Neuronal stem cell (in vitro differentiated cells): Measurements from ENCODE around the gene TOMT.
"Not testable (repeated sequence)": the region's sequence is repeated elsewhere in the genome, so short reads cannot be mapped to it uniquely, and the experiment has no call there.

Source experiments
- DNase-seq: peaks from one replicate; pipeline ENCODE4 v3.0.0-alpha.2; 2013; ENCODE audit warnings: low spot score
- H2AFZ ChIP-seq: one replicate; pipeline ENCODE4 v1.6.1; 2013; ENCODE audit warnings: mild to moderate bottlenecking, low read length, inconsistent platforms
- H2AK5ac ChIP-seq: 2 replicates; pipeline ENCODE4 v1.6.1; 2013; ENCODE audit warnings: low read depth, mild to moderate bottlenecking, inconsistent platforms, low read length, moderate library complexity, mixed read lengths
- H2BK120ac ChIP-seq: 2 replicates; pipeline ENCODE4 v1.6.1; 2013; ENCODE audit warnings: low read depth, mild to moderate bottlenecking, inconsistent platforms, low read length, moderate library complexity, mixed read lengths
- H2BK12ac ChIP-seq: one replicate; pipeline ENCODE4 v1.6.1; 2013; ENCODE audit warnings: low read length, inconsistent platforms
- H2BK15ac ChIP-seq: 2 replicates; pipeline ENCODE4 v1.6.1; 2013; ENCODE audit warnings: mild to moderate bottlenecking, low read length, inconsistent platforms, mixed read lengths
- H2BK5ac ChIP-seq: one replicate; pipeline ENCODE4 v1.6.1; 2013; ENCODE audit warnings: inconsistent platforms, mild to moderate bottlenecking, low read length, moderate library complexity
- H3K14ac ChIP-seq: one replicate; pipeline ENCODE4 v1.6.1; 2013; ENCODE audit warnings: low read length, inconsistent platforms
- H3K18ac ChIP-seq: 2 replicates; pipeline ENCODE4 v1.6.1; 2013; ENCODE audit warnings: low read length, inconsistent platforms
- H3K23ac ChIP-seq: 2 replicates; pipeline ENCODE4 v1.6.1; 2013; ENCODE audit warnings: low read depth, mild to moderate bottlenecking, mixed read lengths, low read length, inconsistent platforms; ENCODE audit not compliant: poor library complexity
- H3K27ac ChIP-seq: replicated peaks from 3 replicates; pipeline ENCODE4 v1.5.1; 2013; ENCODE audit warnings: low read length, inconsistent platforms
- H3K27me3 ChIP-seq, 3 experiments: 2 replicates each; pipeline ENCODE4 v1.6.1; 2013; ENCODE audit warnings: low read length in 3 of 3, mild to moderate bottlenecking in 2 of 3, inconsistent platforms in 1 of 3, low read depth in 1 of 3, mixed read lengths in 1 of 3, moderate library complexity in 1 of 3; ENCODE audit not compliant: control insufficient read depth in 3 of 3, insufficient read depth in 3 of 3
- H3K36me3 ChIP-seq, 2 donors: replicated peaks in 1 of 2; 2 replicates each; pipeline ENCODE4 v1.6.1; 2013; ENCODE audit warnings: low read length in 2 of 2; ENCODE audit not compliant: control insufficient read depth in 2 of 2, insufficient read depth in 2 of 2
- H3K4ac ChIP-seq: 2 replicates; pipeline ENCODE4 v1.6.1; 2013; ENCODE audit warnings: inconsistent platforms, mild to moderate bottlenecking, low read length, moderate library complexity
- H3K4me1 ChIP-seq, 2 donors: 1 replicate in 1 of 2; 2 replicates in 1 of 2; pipeline ENCODE4 v1.6.1; 2013; ENCODE audit warnings: low read length in 2 of 2, low read depth in 1 of 2; ENCODE audit not compliant: control insufficient read depth in 2 of 2, insufficient read depth in 1 of 2
- H3K4me2 ChIP-seq: one replicate; pipeline ENCODE4 v1.6.1; 2013; ENCODE audit warnings: mild to moderate bottlenecking, low read length, inconsistent platforms; ENCODE audit not compliant: insufficient read depth, poor library complexity, severe bottlenecking
- H3K4me3 ChIP-seq, 2 donors: 2 replicates each; pipeline ENCODE4 v1.5.1; 2013; ENCODE audit warnings: low read length in 2 of 2, mild to moderate bottlenecking in 2 of 2, inconsistent platforms in 1 of 2, moderate library complexity in 1 of 2
- H3K79me1 ChIP-seq: one replicate; pipeline ENCODE4 v1.6.1; 2013; ENCODE audit warnings: low read depth, mild to moderate bottlenecking, inconsistent platforms, low read length, moderate library complexity
- H3K9ac ChIP-seq: one replicate; pipeline ENCODE4 v1.6.1; 2013; ENCODE audit warnings: mild to moderate bottlenecking, low read depth, low read length, inconsistent platforms; ENCODE audit not compliant: poor library complexity
- H3K9me3 ChIP-seq, 2 donors: replicated peaks in 1 of 2; 2 replicates each; pipeline versions ENCODE3 to v1.6.1; 2013; ENCODE audit warnings: low read length in 2 of 2, mild to moderate bottlenecking in 2 of 2, inconsistent platforms in 1 of 2, low read depth in 1 of 2, mixed read lengths in 1 of 2, moderate library complexity in 1 of 2; ENCODE audit not compliant: control insufficient read depth in 2 of 2, insufficient read depth in 1 of 2
- H4K8ac ChIP-seq: one replicate; pipeline ENCODE4 v1.6.1; 2013; ENCODE audit warnings: low read depth, mild to moderate bottlenecking, inconsistent platforms, low read length, moderate library complexity
- H4K91ac ChIP-seq: one replicate; pipeline ENCODE4 v1.6.1; 2013; ENCODE audit warnings: low read length, low read depth, mild to moderate bottlenecking, inconsistent platforms; ENCODE audit not compliant: poor library complexity
- WGBS, 2 donors: extraction: QIAGEN DNeasy Blood & Tissue Kit; methylation state at CpG; one replicate each; pipeline ENCODE4 v1.1.7; 2013; ENCODE audit warnings: missing lambda C conversion rate in 2 of 2, mixed read lengths in 1 of 2; ENCODE audit not compliant: insufficient read length in 2 of 2, insufficient replicate concordance in 1 of 2; ENCODE audit errors: extremely low coverage in 2 of 2; 5-methylcytosine and 5-hydroxymethylcytosine counted together

Gene TOMT

GRCh38 chr11:72146625-72147024, 40.9 kb downstream of the TOMT start:
- Histone ChIP-seq H2BK5ac (no peak overlapping the region), H3K4me2 (no peak overlapping the region), H2AK5ac (no peak overlapping the region), H4K91ac (no peak overlapping the region), H2BK15ac (no peak overlapping the region), H3K4ac (no peak overlapping the region), H3K36me3 (no peaks in the 10 kb centered on the region), H3K18ac (no peak overlapping the region), H3K27me3 (no peaks in the 10 kb centered on the region), H4K8ac (no peak overlapping the region), H3K4me1 (no peaks in the 10 kb centered on the region), H3K23ac (no peak overlapping the region), H3K9ac (no peak overlapping the region), H3K4me3 (no peak overlapping the region), H2BK12ac (no peak overlapping the region), H3K9me3 (no peaks in the 10 kb centered on the region), H3K14ac (no peak overlapping the region), H2AFZ (peak overlapping the region; percentile 42), H3K27ac (no peak overlapping the region), H2BK120ac (no peak overlapping the region), H3K79me1 (no peaks in the 10 kb centered on the region)
- no peak for DNase-seq
- no CpG with 5 or more reads among the region's 2 CpGs for WGBS, 2 donors

GRCh38 chr11:72150882-72151281, 45.2 kb downstream of the TOMT start:
- no peak overlapping the region for H3K9ac ChIP-seq
- no peak for DNase-seq
- no peak overlapping the region for H3K14ac ChIP-seq
- no peak overlapping the region for H3K27ac ChIP-seq
- H4K8ac ChIP-seq: no peak overlapping the region
- no peak overlapping the region for H4K91ac ChIP-seq
- H3K23ac ChIP-seq: no peak overlapping the region
- no peaks in the 10 kb centered on the region for H3K4me1 ChIP-seq
- H3K4me2 ChIP-seq: no peak overlapping the region
- no peaks in the 10 kb centered on the region for H3K36me3 ChIP-seq
- no peak overlapping the region for H3K4me3 ChIP-seq
- WGBS, 2 donors: no CpG with 5 or more reads among the region's 4 CpGs
- no peaks in the 10 kb centered on the region for H3K9me3 ChIP-seq
- H2BK15ac ChIP-seq: no peak overlapping the region
- H2BK120ac ChIP-seq: no peak overlapping the region
- H3K18ac ChIP-seq: no peak overlapping the region
- H2AFZ ChIP-seq: no peak overlapping the region
- H3K79me1 ChIP-seq: no peaks in the 10 kb centered on the region
- H2AK5ac ChIP-seq: no peak overlapping the region
- H3K4ac ChIP-seq: no peak overlapping the region
- no peak overlapping the region for H2BK12ac ChIP-seq
- H3K27me3 ChIP-seq: no peaks in the 10 kb centered on the region
- no peak overlapping the region for H2BK5ac ChIP-seq

GRCh38 chr11:72153874-72154273, 48.1 kb downstream of the TOMT start:
- not testable (repeated sequence) for H3K9ac ChIP-seq, H3K23ac ChIP-seq, H2AK5ac ChIP-seq, H3K9me3 ChIP-seq, H3K27me3 ChIP-seq, H4K91ac ChIP-seq, H2AFZ ChIP-seq, DNase-seq, H2BK5ac ChIP-seq, H3K36me3 ChIP-seq, H3K27ac ChIP-seq, H3K4me3 ChIP-seq, H3K18ac ChIP-seq, H2BK15ac ChIP-seq, H2BK120ac ChIP-seq, H3K4ac ChIP-seq, H3K14ac ChIP-seq, H3K4me2 ChIP-seq, H4K8ac ChIP-seq, H2BK12ac ChIP-seq, H3K4me1 ChIP-seq, H3K79me1 ChIP-seq
- WGBS, 2 donors: no CpG with 5 or more reads among the region's 6 CpGs

- Histone ChIP-seq H3K18ac (no peak overlapping the region), H3K27me3 (peaks cover 0 to 6% (median 0%) of the 10 kb centered on the region in 3 experiments), H2BK5ac (no peak overlapping the region), H3K4ac (no peak overlapping the region), H2BK120ac (no peak overlapping the region), H4K91ac (no peak overlapping the region), H3K79me1 (no peaks in the 10 kb centered on the region), H3K14ac (no peak overlapping the region), H3K4me1 (no peaks in the 10 kb centered on the region), H2AFZ (peak overlapping the region; percentile 53), H4K8ac (no peak overlapping the region), H3K9me3 (no peaks in the 10 kb centered on the region), H3K27ac (no peak overlapping the region), H3K23ac (no peak overlapping the region), H2BK15ac (no peak overlapping the region), H3K4me3 (no peak overlapping the region), H3K4me2 (no peak overlapping the region), H3K36me3 (no peaks in the 10 kb centered on the region), H2AK5ac (no peak overlapping the region), H2BK12ac (no peak overlapping the region), H3K9ac (no peak overlapping the region)
- no CpG with 5 or more reads among the region's 3 CpGs for WGBS, 2 donors
- DNase-seq: no peak
Measured at GRCh38 chr11:72154816-72155215, 49.1 kb downstream of the TOMT start.
